Effector memory CD4-positive, alpha-beta T cell (primary cell): ENCODE measurements around the gene UBE2Q2.
"Not testable (repeated sequence)": the region's sequence is repeated elsewhere in the genome, so short reads cannot be mapped to it uniquely, and the experiment has no call there.

Source experiments
- DNase-seq, 3 donors: peaks; one replicate each; pipeline ENCODE4 v3.0.0-alpha.2; 2020
- H3K27ac ChIP-seq: 2 replicates; pipeline ENCODE4 v1.7.0; 2013; ENCODE audit warnings: mild to moderate bottlenecking, low read length, moderate library complexity; ENCODE audit not compliant: insufficient read depth, poor library complexity, severe bottlenecking
- H3K27me3 ChIP-seq: replicated peaks from 2 replicates; pipeline ENCODE4 v1.7.0; 2013; ENCODE audit warnings: mild to moderate bottlenecking, low read length; ENCODE audit not compliant: insufficient read depth, control insufficient read depth, poor library complexity, severe bottlenecking
- H3K36me3 ChIP-seq: 2 replicates; pipeline ENCODE4 v1.7.0; 2013; ENCODE audit warnings: mild to moderate bottlenecking, low read length, moderate library complexity; ENCODE audit not compliant: control insufficient read depth, insufficient read depth
- H3K4me1 ChIP-seq: 2 replicates; pipeline ENCODE4 v1.7.0; 2013; ENCODE audit warnings: low read length, mild to moderate bottlenecking; ENCODE audit not compliant: control insufficient read depth, insufficient read depth, poor library complexity, severe bottlenecking
- H3K4me3 ChIP-seq: 2 replicates; pipeline ENCODE4 v1.7.0; 2013; ENCODE audit warnings: low read length, low read depth, mild to moderate bottlenecking; ENCODE audit not compliant: insufficient read depth, poor library complexity, severe bottlenecking
- H3K9me3 ChIP-seq: 2 replicates; pipeline ENCODE4 v1.7.0; 2013; ENCODE audit warnings: mild to moderate bottlenecking, low read length, moderate library complexity; ENCODE audit not compliant: control insufficient read depth

The UBE2Q2 gene

DNA sequence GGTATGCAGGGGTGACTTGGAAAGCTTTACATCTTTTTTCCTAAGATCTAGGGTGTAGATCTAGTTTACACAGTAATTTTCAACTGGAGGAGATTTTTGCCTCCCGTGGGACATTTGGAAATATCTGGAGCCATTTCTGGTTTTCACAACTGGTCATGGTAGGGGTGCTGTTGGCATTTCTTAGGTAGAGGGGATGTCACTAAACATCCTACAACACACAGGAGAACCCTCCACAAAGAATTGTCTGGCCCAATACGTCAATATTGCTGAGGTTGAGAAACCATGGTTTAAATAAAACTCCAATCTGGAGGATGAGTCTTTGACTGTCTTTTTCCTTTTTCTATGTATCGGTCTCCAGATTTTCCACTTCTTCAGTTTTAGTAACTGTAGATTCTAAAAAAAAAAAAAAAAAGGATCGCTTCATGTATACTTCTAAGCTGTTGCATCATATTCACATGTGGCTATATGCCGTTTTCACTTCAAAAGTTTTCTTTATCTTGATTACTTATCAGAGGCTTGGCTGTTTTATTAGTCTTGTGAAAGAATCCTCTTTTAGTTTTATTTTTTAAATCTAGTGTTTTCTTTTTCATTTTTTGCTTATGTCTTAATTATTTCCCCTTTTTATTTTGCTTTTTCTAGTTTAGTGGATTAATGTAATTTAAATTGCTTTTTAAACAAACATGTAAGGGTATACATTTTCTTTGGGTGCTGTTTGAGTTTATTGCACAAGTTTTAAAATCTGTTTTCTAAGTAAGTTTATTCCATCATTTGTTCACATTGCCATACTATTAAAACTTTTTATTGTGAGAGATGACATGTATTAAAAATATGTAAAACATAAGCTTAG lies 21.2 kb downstream of the UBE2Q2 start:
- peaks cover 4% of the 10 kb centered on the region for H3K4me1 ChIP-seq
- H3K27me3 ChIP-seq: no peaks in the 10 kb centered on the region
- no peak for DNase-seq
- H3K9me3 ChIP-seq: no peaks in the 10 kb centered on the region
- no peak overlapping the region for H3K4me3 ChIP-seq
- H3K27ac ChIP-seq: no peak overlapping the region
- H3K36me3 ChIP-seq: peaks cover 5% of the 10 kb centered on the region

DNA sequence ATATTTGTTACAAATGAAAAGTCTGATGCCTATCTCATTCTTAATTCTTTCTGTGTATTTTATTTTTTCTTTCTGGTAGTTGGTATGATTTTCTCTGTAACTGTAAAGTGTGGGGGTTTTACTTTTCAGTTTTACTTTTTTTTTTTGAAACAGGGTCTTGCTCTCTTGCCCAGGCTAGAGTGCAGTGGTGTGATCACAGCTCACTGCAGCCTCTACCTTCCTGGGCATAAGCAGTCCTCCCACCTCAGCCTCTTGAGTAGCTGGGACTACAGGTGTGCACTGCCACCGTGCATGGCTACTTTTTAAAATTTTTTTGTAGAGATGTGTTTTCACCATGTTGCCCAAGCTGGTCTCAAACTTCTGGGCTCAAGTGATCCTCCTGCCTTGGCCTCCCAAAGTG lies 22.8 kb downstream of the UBE2Q2 start:
- not testable (repeated sequence) for H3K27ac ChIP-seq, H3K9me3 ChIP-seq, DNase-seq, H3K4me1 ChIP-seq, H3K36me3 ChIP-seq, H3K27me3 ChIP-seq, H3K4me3 ChIP-seq

DNA sequence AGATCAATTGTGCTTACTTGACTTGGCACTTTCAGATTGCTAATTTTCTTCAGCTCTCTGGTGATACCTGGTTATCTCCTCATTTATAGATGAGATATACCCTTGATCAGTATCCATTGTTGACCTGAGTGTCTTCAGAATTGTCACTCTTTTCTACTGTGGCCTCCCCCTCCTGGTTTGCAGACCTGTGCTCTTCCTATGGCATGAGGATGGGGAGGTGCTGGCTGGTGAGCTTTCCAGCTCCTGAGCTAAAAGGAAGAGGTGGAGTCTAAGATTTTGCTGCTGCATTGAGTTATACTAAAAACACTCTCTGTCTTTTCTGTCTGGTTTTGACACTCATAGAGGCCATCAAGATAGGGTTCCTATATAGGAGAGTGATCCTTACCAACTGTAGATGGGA lies 23.7 kb downstream of the UBE2Q2 start:
- no peaks in the 10 kb centered on the region for H3K27me3 ChIP-seq
- H3K27ac ChIP-seq: no peak overlapping the region
- peaks cover 8% of the 10 kb centered on the region for H3K36me3 ChIP-seq
- H3K4me3 ChIP-seq: no peak overlapping the region
- DNase-seq: no peak
- H3K4me1 ChIP-seq: peaks cover 4% of the 10 kb centered on the region
- no peaks in the 10 kb centered on the region for H3K9me3 ChIP-seq

DNA sequence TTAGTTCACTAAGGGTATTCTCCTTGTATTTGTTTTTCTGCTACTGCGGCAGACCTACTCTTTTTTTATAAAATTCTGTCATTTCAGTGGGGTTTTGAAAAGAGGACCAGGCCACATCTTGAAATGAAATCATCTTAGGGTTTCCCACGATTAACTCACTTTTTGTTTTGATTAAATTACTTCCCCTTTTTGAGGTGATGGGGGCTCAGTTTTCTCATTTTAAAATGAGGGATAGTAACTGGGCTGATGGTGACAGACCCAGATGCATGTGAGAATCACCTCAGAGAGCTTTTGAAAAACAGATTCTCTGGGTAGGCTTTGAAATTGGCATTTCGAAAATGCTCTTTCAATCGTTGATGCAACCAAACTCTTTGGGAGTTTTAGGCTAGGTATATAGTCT lies 24.2 kb downstream of the UBE2Q2 start:
- H3K27me3 ChIP-seq: no peaks in the 10 kb centered on the region
- H3K36me3 ChIP-seq: peaks cover 4% of the 10 kb centered on the region
- no peak overlapping the region for H3K4me3 ChIP-seq
- DNase-seq: no peak
- H3K9me3 ChIP-seq: no peaks in the 10 kb centered on the region
- peaks cover 4% of the 10 kb centered on the region for H3K4me1 ChIP-seq
- H3K27ac ChIP-seq: no peak overlapping the region

DNA sequence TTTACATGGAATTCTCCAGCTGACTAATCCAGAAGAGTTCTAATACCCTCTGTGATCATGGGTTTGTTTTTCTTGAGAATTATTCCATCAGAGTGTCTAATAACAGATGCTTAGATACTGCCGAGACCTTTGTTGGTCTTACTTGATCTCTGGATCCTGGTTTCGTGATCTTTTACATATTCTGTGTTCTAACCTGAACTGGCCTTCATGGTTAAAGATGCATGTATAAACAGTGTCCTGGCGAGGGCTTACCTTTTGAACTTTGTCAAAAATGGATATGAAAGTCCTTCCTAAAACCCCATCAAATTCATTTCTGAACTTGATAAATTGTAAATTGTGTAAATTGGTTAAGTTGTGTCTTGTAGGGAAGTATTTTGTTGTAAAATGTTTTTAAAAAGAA lies 24.8 kb downstream of the UBE2Q2 start:
- H3K27ac ChIP-seq: no peak overlapping the region
- DNase-seq: no peak
- H3K4me1 ChIP-seq: peaks cover 4% of the 10 kb centered on the region
- no peaks in the 10 kb centered on the region for H3K9me3 ChIP-seq
- no peaks in the 10 kb centered on the region for H3K27me3 ChIP-seq
- H3K4me3 ChIP-seq: no peak overlapping the region
- H3K36me3 ChIP-seq: peaks cover 4% of the 10 kb centered on the region

DNA sequence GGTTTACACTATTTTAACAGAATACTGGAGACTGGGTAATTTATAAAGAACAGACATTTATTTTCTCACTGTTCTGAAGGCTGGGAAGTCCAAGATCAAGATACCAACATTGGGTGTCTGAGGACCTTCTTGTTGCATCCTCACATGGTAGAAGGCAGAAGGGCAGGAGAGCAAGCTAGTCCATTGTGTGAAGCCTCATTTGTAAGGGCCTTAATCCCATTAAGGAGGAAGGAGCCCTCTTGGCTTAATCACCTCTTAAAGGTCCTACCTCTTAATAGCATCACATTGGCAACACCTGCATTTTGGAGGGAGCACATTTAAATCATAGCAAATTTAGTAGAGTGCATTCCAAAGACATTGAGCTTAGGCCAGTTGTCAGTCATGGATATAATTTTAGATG lies 26.2 kb downstream of the UBE2Q2 start:
- DNase-seq: no peak
- Histone ChIP-seq H3K9me3 (no peaks in the 10 kb centered on the region), H3K36me3 (peaks cover 11% of the 10 kb centered on the region)

DNA sequence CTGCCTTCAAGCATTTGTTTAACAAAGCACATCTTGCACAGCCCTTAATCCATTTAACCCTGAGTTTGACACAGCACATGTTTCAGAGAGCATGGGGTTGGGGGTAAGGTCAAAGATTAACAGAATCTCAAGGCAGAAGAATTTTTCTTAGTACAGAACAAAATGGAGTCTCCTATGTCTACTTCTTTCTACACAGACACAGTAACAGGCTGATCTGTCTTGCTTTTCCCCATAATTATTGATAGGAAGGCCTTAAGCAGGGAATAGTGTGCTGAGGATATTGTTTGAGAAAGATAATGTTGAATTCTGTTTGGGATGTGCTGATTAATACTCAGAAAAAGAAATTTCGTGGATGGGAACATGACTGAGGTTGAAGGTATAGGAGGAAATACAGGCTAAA lies 28.3 kb downstream of the UBE2Q2 start:
- H3K27ac ChIP-seq, DNase-seq, H3K27me3 ChIP-seq, H3K9me3 ChIP-seq, H3K4me3 ChIP-seq, H3K4me1 ChIP-seq: not testable (repeated sequence)
- peaks cover 16% of the 10 kb centered on the region for H3K36me3 ChIP-seq

More for the DNA sequence above, 26.2 kb downstream of the UBE2Q2 start:
- H3K27ac ChIP-seq: no peak overlapping the region
- H3K4me3 ChIP-seq: no peak overlapping the region
- peaks cover 4% of the 10 kb centered on the region for H3K4me1 ChIP-seq
- H3K27me3 ChIP-seq: no peaks in the 10 kb centered on the region

DNA sequence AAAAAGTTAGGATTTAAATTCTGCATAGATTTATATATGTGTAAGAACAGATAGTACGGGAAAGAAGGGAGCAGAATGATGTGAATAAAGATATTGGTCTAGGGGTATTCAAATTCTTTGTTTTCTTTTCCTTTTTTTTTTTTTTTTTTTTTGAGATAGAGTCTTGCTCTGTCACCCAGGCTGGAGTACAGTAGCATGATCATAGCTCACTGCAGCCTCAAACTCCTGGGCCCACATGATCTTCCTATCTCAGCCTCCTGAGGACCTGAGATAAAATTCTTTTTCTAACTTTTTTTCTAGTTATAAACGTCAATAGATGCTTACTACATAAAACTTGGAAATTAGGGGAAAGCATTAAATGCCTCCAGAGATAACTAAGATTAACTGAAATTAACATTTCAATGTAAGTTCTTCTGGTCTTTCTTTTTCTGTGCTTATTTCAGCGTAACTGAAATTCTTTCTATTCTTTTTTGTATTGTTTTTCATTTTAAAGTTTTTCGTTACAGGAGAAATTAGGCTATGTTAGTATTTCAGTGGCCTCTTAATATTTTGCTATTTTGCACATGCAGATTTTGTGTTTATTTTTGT lies 29.2 kb downstream of the UBE2Q2 start:
- no peak overlapping the region for H3K27ac ChIP-seq
- peaks cover 18% of the 10 kb centered on the region for H3K36me3 ChIP-seq
- no peaks in the 10 kb centered on the region for H3K27me3 ChIP-seq
- H3K4me1 ChIP-seq: no peaks in the 10 kb centered on the region
- DNase-seq: no peak
- H3K4me3 ChIP-seq: no peak overlapping the region
- H3K9me3 ChIP-seq: no peaks in the 10 kb centered on the region

DNA sequence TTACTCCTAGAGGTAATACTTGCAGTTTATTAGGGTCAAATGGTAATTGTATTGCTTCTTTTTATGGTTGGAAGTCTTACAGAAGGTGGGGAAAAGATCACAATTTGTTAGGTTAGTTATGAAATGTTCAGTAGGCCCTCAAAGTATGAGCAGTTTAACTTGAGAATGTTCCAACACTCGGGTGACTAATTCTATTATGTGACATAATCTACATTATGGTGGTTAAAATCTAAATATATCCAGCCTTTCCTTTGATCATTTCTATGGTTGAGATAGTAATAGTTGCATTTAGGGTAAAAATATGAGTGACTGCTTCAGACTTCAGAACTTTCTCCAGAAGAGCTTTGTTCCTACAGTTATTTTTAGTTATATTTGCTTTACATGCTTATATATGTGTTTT lies 40.8 kb downstream of the UBE2Q2 start:
- DNase-seq: no peak
- Histone ChIP-seq H3K4me3 (no peak overlapping the region), H3K27ac (no peak overlapping the region), H3K27me3 (no peaks in the 10 kb centered on the region), H3K36me3 (peaks cover 27% of the 10 kb centered on the region), H3K9me3 (no peaks in the 10 kb centered on the region), H3K4me1 (no peaks in the 10 kb centered on the region)

DNA sequence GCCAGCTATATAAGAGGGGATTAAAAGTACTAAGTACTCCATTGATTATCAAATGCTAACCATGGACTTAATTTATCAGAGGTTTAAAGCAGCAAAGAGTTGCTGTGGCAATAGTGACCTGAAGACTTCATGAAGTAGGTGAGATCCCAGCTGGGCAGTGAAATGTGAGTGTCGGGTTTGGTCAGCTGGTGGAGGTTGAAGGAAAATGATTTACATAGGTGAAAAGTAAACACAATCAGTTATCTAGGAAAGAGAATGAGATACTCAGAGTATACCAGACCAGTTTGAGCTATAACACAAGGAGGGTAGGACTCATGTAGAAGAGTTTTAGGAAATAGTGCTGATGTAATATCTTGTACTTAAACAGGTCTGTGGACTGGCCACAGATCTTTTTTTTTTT lies 43.9 kb downstream of the UBE2Q2 start:
- Histone ChIP-seq H3K36me3 (peaks cover 19% of the 10 kb centered on the region), H3K27ac (no peak overlapping the region), H3K4me3 (no peak overlapping the region), H3K4me1 (no peaks in the 10 kb centered on the region), H3K9me3 (no peaks in the 10 kb centered on the region), H3K27me3 (no peaks in the 10 kb centered on the region)
- DNase-seq: no peak
